ENCODE measurements around the gene ALKBH5.
A peak's percentile ranks its signal among the peaks of the same experiment; 100 is the strongest.
"Not testable (repeated sequence)": the region's sequence is repeated elsewhere in the genome, so short reads cannot be mapped to it uniquely, and the experiment has no call there.

ALKBH5 gene

GRCh38 chr17:18187226-18187625 lies 3.6 kb downstream of the ALKBH5 start:
- DNase-seq = no peak

- no peak for DNase-seq
These were observed 4.5 kb downstream of the ALKBH5 start for GRCh38 chr17:18187821-18188761.

GRCh38 chr17:18190628-18191235 lies 7.1 kb downstream of the ALKBH5 start:
- DNase-seq = no peak

GRCh38 chr17:18191236-18191667 lies 7.6 kb downstream of the ALKBH5 start:
- DNase-seq = no peak

- no peak for DNase-seq
These were observed 8.3 kb downstream of the ALKBH5 start for GRCh38 chr17:18191967-18192366.

- no peak for DNase-seq
These were observed 10.8 kb downstream of the ALKBH5 start for GRCh38 chr17:18194394-18194793.

- DNase-seq = no peak
These were observed 11.2 kb downstream of the ALKBH5 start for GRCh38 chr17:18194804-18195203.

GRCh38 chr17:18195246-18195645 lies 11.6 kb downstream of the ALKBH5 start:
- DNase-seq = no peak

GRCh38 chr17:18197535-18198194 lies 14.0 kb downstream of the ALKBH5 start:
- no peak for DNase-seq

GRCh38 chr17:18198530-18198929 lies 14.9 kb downstream of the ALKBH5 start:
- DNase-seq = no peak

GRCh38 chr17:18201108-18201507 lies 17.5 kb downstream of the ALKBH5 start:
- DNase-seq = no peak

GRCh38 chr17:18203308-18203707 lies 19.7 kb downstream of the ALKBH5 start:
- DNase-seq = no peak

- no peak for DNase-seq
These were observed 22.2 kb downstream of the ALKBH5 start for GRCh38 chr17:18205861-18206260.

GRCh38 chr17:18206962-18207361 lies 23.3 kb downstream of the ALKBH5 start:
- no peak for DNase-seq

GRCh38 chr17:18208092-18208491 lies 24.5 kb downstream of the ALKBH5 start:
- no peak for DNase-seq

GRCh38 chr17:18213666-18214270 lies 30.1 kb downstream of the ALKBH5 start:
- DNase-seq = no peak

GRCh38 chr17:18216906-18217305 lies 33.3 kb downstream of the ALKBH5 start:
- DNase-seq = not testable (repeated sequence)

GRCh38 chr17:18217412-18218015 lies 33.9 kb downstream of the ALKBH5 start:
- DNase-seq = peak; percentile 60

- DNase-seq = no peak
These were observed 35.3 kb downstream of the ALKBH5 start for GRCh38 chr17:18218756-18219415.

- DNase-seq = no peak
These were observed 40.4 kb downstream of the ALKBH5 start for GRCh38 chr17:18224053-18224386.

GRCh38 chr17:18224387-18225120 lies 40.9 kb downstream of the ALKBH5 start:
- no peak for DNase-seq
